Mammary epithelial cell (primary cell): ENCODE results near the gene IGSF22.

ENCODE experiments used
- CTCF ChIP-seq, 2 donors: IDR thresholded peaks in 1 of 2; conservative IDR thresholded peaks in 1 of 2; 2 replicates each; pipeline ENCODE4 v1.5.1; 2011 to 2012; ENCODE audit warnings: inconsistent platforms in 2 of 2, low read length in 2 of 2, mild to moderate bottlenecking in 2 of 2, control low read depth in 1 of 2, low read depth in 1 of 2; ENCODE audit not compliant: insufficient read depth in 1 of 2; ENCODE audit errors: extremely low read depth in 1 of 2
- EZH2 ChIP-seq: IDR thresholded peaks from 2 replicates; pipeline ENCODE4 v1.6.1; 2012; ENCODE audit warnings: low read length, inconsistent platforms, borderline replicate concordance

- TF ChIP-seq CTCF (conservative IDR thresholded peaks at IDR 0.05 in 1 of 2, IDR thresholded peaks at IDR 0.05 in 1 of 2; ENCODE audit: extremely low read depth in 1 of 2, insufficient read depth in 1 of 2, low read depth in 1 of 2, low read length in 2 of 2) (no peak), EZH2 (no peak)
Measured at GRCh38 chr11:18754308-18754707, 28.3 kb upstream of the IGSF22 start.
